GM12878 (cell line): ENCODE data around the gene UBE2D4. TPM values are rescaled to one million over a fixed set of nuclear protein-coding genes. Genes with fewer than 3 reads are reported as not detected.

Experiments
- ATAC-seq: fragments of 200-7000 bp; cut with Tn5 transposase; 3 replicates; pipeline ENCODE4 v1.9.1; 2020; ENCODE audit warnings: mild to moderate bottlenecking, moderate library complexity
- BruUV-seq: library from RNA; stranded (reverse); fragments of 400-500 nt; replicated peaks from 2 replicates; lab custom pipeline; 2021; lab: Mats Ljungman, UMichigan
- CTCF ChIA-PET: fragments of 300-600 bp; sonication (Branson Sonifier 250); formaldehyde crosslinking; extraction: SDS; loops from one replicate; lab custom pipeline; 2021; ENCODE audit warnings: inconsistent platforms; lab: Yijun Ruan, JAX
- POLR2A ChIA-PET: fragments of 350-600 bp; formaldehyde crosslinking; extraction: SDS; loops from one replicate; lab custom pipeline; 2021; ENCODE audit warnings: inconsistent platforms; lab: Charles Lee
- RAD21 ChIA-PET: fragments of 300-600 bp; sonication (Branson Sonifier 250); formaldehyde crosslinking; loops from one replicate; lab custom pipeline; 2023; ENCODE audit warnings: antibody characterized with exemption; ENCODE audit not compliant: unreplicated experiment; lab: Charles Lee
- SMC1A ChIA-PET: fragments of 300-600 bp; sonication (Branson Sonifier 250); formaldehyde crosslinking; loops from one replicate; lab custom pipeline; 2023; ENCODE audit not compliant: unreplicated experiment, uncharacterized antibody; lab: Charles Lee
- DNase-seq: peaks from one replicate; pipeline ENCODE4 v3.0.0-alpha.2; 2011; ENCODE audit warnings: low read depth, low spot score
- FAIRE-seq: peaks from 3 replicates; lab custom pipeline; 2011; peaks lifted over from hg19 to GRCh38; lab: Jason Lieb, UNC
- H2AFZ ChIP-seq: 2 replicates; pipeline ENCODE4 v1.6.0; 2011; ENCODE audit warnings: low read depth, low read length, control low read depth; ENCODE audit not compliant: control insufficient read depth
- H3K27ac ChIP-seq: 2 replicates; pipeline ENCODE4 v1.5.1; 2011; ENCODE audit warnings: control low read depth; ENCODE audit not compliant: control insufficient read depth, insufficient read depth
- H3K27me3 ChIP-seq, 2 experiments: replicated peaks in 1 of 2; 2 replicates each; pipeline versions ENCODE4 v1.6.0 to v1.6.1; 2011; ENCODE audit warnings: low read length in 1 of 2; ENCODE audit not compliant: control insufficient read depth in 2 of 2, insufficient read depth in 2 of 2
- H3K36me3 ChIP-seq, 2 experiments: 2 replicates each; pipeline ENCODE4 v1.5.1; 2011; ENCODE audit warnings: low read length in 1 of 2; ENCODE audit not compliant: control insufficient read depth in 2 of 2, insufficient read depth in 2 of 2
- H3K4me1 ChIP-seq: 2 replicates; pipeline ENCODE4 v1.6.1; 2011; ENCODE audit warnings: mild to moderate bottlenecking, low read length, moderate library complexity, mixed read lengths; ENCODE audit not compliant: control insufficient read depth, insufficient read depth
- H3K4me2 ChIP-seq: 2 replicates; pipeline ENCODE4 v1.6.0; 2011; ENCODE audit warnings: control low read depth; ENCODE audit not compliant: control insufficient read depth, insufficient read depth
- H3K4me3 ChIP-seq: fragments of 200-600 bp; sonication (generic); 2 replicates; pipeline ENCODE4 v1.5.1; 2016
- H3K79me2 ChIP-seq: 2 replicates; pipeline ENCODE4 v1.6.0; 2011; ENCODE audit warnings: low read length; ENCODE audit not compliant: control insufficient read depth, insufficient read depth
- H3K9ac ChIP-seq: 2 replicates; pipeline ENCODE4 v1.8.0; 2011; ENCODE audit warnings: low read length, control low read depth, mixed read lengths; ENCODE audit not compliant: control insufficient read depth, insufficient read depth
- H3K9me3 ChIP-seq: replicated peaks from 3 replicates; pipeline ENCODE4 v1.5.1; 2011; ENCODE audit warnings: mild to moderate bottlenecking, low read length; ENCODE audit not compliant: control insufficient read depth, insufficient read depth
- H4K20me1 ChIP-seq: 2 replicates; pipeline ENCODE4 v1.6.0; 2011; ENCODE audit not compliant: control insufficient read depth, insufficient read depth
- BHLHE40 ChIP-seq, 2 experiments: fragments of 450-650 bp in 1 of 2; IDR thresholded peaks; 2 replicates each; pipeline ENCODE4 v1.6.1; 2011 to 2017; ENCODE audit warnings: low read depth in 2 of 2, borderline replicate concordance in 1 of 2, improper control_type of control experiment in 1 of 2, low read length in 1 of 2, mild to moderate bottlenecking in 1 of 2
- CBX5 ChIP-seq: sonication (generic); IDR thresholded peaks from 2 replicates; pipeline ENCODE4 v1.6.1; 2016; ENCODE audit warnings: low read depth, moderate library complexity, mild to moderate bottlenecking, inconsistent platforms
- EZH2 ChIP-seq: IDR thresholded peaks from 2 replicates; pipeline ENCODE4 v1.6.1; 2012; ENCODE audit warnings: low read depth, mild to moderate bottlenecking, control low read depth, inconsistent platforms, low read length, borderline replicate concordance; ENCODE audit not compliant: control insufficient read depth
- FOXK2 ChIP-seq: fragments of 450-650 bp; IDR thresholded peaks from 2 replicates; pipeline ENCODE4 v1.6.1; 2017; ENCODE audit warnings: mild to moderate bottlenecking, moderate library complexity
- GABPA ChIP-seq: IDR thresholded peaks from 2 replicates; pipeline ENCODE4 v1.6.1; 2014; ENCODE audit warnings: antibody characterized with exemption, low read depth, mild to moderate bottlenecking, inconsistent platforms
- NR2C1 ChIP-seq: fragments of 450-650 bp; IDR thresholded peaks from 2 replicates; pipeline ENCODE4 v1.6.1; 2017; ENCODE audit warnings: antibody characterized with exemption, mild to moderate bottlenecking, moderate library complexity
- RB1 ChIP-seq: fragments of 450-650 bp; formaldehyde crosslinking; IDR thresholded peaks from 2 replicates; pipeline ENCODE4 v1.6.1; 2017; ENCODE audit warnings: mild to moderate bottlenecking, borderline replicate concordance
- TARDBP ChIP-seq: IDR thresholded peaks from 2 replicates; pipeline ENCODE4 v1.6.1; 2016; ENCODE audit warnings: borderline replicate concordance
- WRNIP1 ChIP-seq: IDR thresholded peaks from 2 replicates; pipeline ENCODE4 v1.6.1; 2011; ENCODE audit warnings: low read depth, low read length, improper control_type of control experiment, borderline replicate concordance
- ZBTB11 ChIP-seq: fragments of 450-650 bp; formaldehyde crosslinking; IDR thresholded peaks from 2 replicates; pipeline ENCODE4 v1.5.0; 2022; ENCODE audit warnings: mild to moderate bottlenecking, missing genetic modification characterization
- WGBS: methylation state at CpG from one replicate; pipeline ENCODE4 v1.1.6; 2016; ENCODE audit warnings: low lambda C conversion rate; ENCODE audit not compliant: insufficient replicate concordance, insufficient coverage; ENCODE audit errors: missing lambda C conversion rate; 5-methylcytosine and 5-hydroxymethylcytosine counted together
- in situ Hi-C: fragments of 300-500 bp; cut with MboI; formaldehyde crosslinking; loops from 9 replicates; pipeline ENCODE4 v1.14.3; 2018; ENCODE audit warnings: mixed read lengths
- intact Hi-C: fragments of 100-400 bp; cut with micrococcal nuclease; formaldehyde crosslinking; loops from one replicate; pipeline ENCODE4 v1.14.2; 2022; ENCODE audit not compliant: unreplicated experiment
- polyA plus RNA-seq, 11 experiments: library from polyadenylated mRNA; depleted of rRNA in 4 of 11; unstranded in 6 of 11; stranded (reverse) in 5 of 11; fragments of >200 nt; fragmentation: Nextera tagmentation in 4 of 11; fragmentation: Illumina TruSeq in 1 of 11; extraction: Ambion mirVana in 4 of 11; extraction: Trizol in 1 of 11; gene quantifications; 1 replicate in 1 of 11; 2 replicates in 10 of 11; pipeline versions ENCODE4 v1.2.1 to v1.2.3, GENCODE V29; 2011 to 2016; ENCODE audit warnings: inconsistent platforms in 2 of 11, missing spikeins in 2 of 11, low read depth in 1 of 11
- total RNA-seq, 4 experiments: library from RNA; depleted of rRNA in 3 of 4; stranded (reverse); fragments of >200 nt in 3 of 4; fragmentation: Illumina TruSeq in 1 of 4; extraction: Trizol in 1 of 4; gene quantifications; 2 replicates each; pipeline versions ENCODE4 v1.2.1 to v1.2.3, GENCODE V29; 2013 to 2021
- TF ChIP-seq, protein P1 (sequence below): IDR thresholded peaks from 2 replicates; pipeline ENCODE4 v1.6.1; 2011; ENCODE audit warnings: low read depth, mild to moderate bottlenecking, low read length, moderate library complexity, borderline replicate concordance; ENCODE audit errors: extremely low read depth

Gene UBE2D4
- total and polyA plus RNA-seq, 10 of the 15 experiments (the other 5 are each of a cell fraction or from before 2014, with no cell fraction given): 3.5 to 16.6 (median 10.3) TPM

DNA sequence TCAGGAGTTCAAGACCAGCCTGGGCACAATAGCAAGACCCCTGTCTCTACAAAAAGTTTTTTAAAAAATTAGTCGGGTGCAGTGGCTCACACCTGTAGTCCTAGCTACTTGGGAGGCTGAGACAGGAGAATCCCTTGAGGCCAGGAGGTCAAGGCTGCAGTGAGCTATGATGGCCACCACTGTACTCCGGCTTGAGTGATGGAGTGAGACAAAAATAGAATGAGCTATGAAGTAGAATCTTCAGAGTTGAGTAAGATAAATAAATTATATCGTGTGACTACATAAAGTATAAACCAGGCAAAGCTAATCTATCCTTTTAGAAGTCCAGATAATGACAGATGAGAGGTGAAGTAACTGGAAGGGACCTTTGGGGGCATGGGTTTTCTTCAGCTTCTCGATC lies 41.6 kb upstream of the UBE2D4 start:
- DNase-seq (no peak), FAIRE-seq (no peak), ATAC-seq (no peak)
- WGBS: 77% methylated on average over 4 of the region's 4 CpGs
- no peak for TF ChIP-seq TARDBP
- Histone ChIP-seq H3K4me1 (no peaks in the 10 kb centered on the region), H3K27me3 (no peaks in the 10 kb centered on the region), H3K4me3 (no peak overlapping the region), H3K9ac (no peak overlapping the region), H3K4me2 (no peak overlapping the region), H2AFZ (no peak overlapping the region), H3K27ac (no peak overlapping the region), H4K20me1 (no peaks in the 10 kb centered on the region), H3K36me3 (peaks cover 6 to 7% of the 10 kb centered on the region in 2 experiments; a peak in 2 of 4 replicates), H3K79me2 (no peaks in the 10 kb centered on the region), H3K9me3 (no peaks in the 10 kb centered on the region)
- ChIA-PET POLR2A (interaction anchor here (0.7 kb wide), 1 partner anchor 59 kb away, joined by 3 read pairs; no protein-coding TSS in a partner anchor), RAD21 (no interaction called here), SMC1A (interaction anchor here (2.0 kb wide), 1 partner anchor 10 kb away, joined by 8 read pairs; no protein-coding TSS in a partner anchor), CTCF (interaction anchor here (0.6 to 1.9 kb wide), 3 partner anchors 39 to 931 kb away, joined by 3 to 5 read pairs (median 3); no protein-coding TSS in a partner anchor)
- in situ Hi-C loops: no loop called here
- no TSS peak for BruUV-seq
- intact Hi-C loops: no loop called here

- Histone ChIP-seq H3K4me1 (no peaks in the 10 kb centered on the region), H3K27ac (no peak overlapping the region), H2AFZ (no peak overlapping the region), H3K9ac (no peak overlapping the region), H3K27me3 (no peaks in the 10 kb centered on the region), H3K9me3 (no peaks in the 10 kb centered on the region), H3K79me2 (peaks cover 2% of the 10 kb centered on the region), H4K20me1 (no peaks in the 10 kb centered on the region), H3K4me3 (no peak overlapping the region), H3K4me2 (no peak overlapping the region), H3K36me3 (peaks cover 3 to 7% of the 10 kb centered on the region in 2 experiments; a peak in 2 of 4 replicates)
- 86% methylated on average over 7 of the region's 7 CpGs for WGBS
- intact Hi-C loops (no loop called here), in situ Hi-C loops (no loop called here)
- no peak; the same call in 2 of the 3 replicates for ATAC-seq
- SMC1A ChIA-PET: no interaction called here
- CTCF ChIA-PET: no interaction called here
- RAD21 ChIA-PET: no interaction called here
- FAIRE-seq: no peak
- POLR2A ChIA-PET: no interaction called here
- TF ChIP-seq CBX5: no peak
- no peak for TF ChIP-seq ZBTB11 (CRISPR knock-in tag)
- TF ChIP-seq NR2C1: no peak
- no peak for TF ChIP-seq FOXK2
- TF ChIP-seq EZH2: no peak
- TF ChIP-seq GABPA: no peak
- TF ChIP-seq RB1: no peak
- no peak for TF ChIP-seq WRNIP1
- no peak for TF ChIP-seq BHLHE40 (IDR thresholded peaks at IDR 0.05; ENCODE audit: borderline replicate concordance in 1 of 2, low read depth in 2 of 2, low read length in 1 of 2)
- TF ChIP-seq, protein P1, sequence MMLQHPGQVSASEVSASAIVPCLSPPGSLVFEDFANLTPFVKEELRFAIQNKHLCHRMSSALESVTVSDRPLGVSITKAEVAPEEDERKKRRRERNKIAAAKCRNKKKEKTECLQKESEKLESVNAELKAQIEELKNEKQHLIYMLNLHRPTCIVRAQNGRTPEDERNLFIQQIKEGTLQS: no peak
- no TSS peak for BruUV-seq
- DNase-seq: no peak
Observed at GRCh38 chr7:43888993-43889945, 37.0 kb upstream of the UBE2D4 start.
